ENCODE measurements around the gene ELSPBP1.

The ELSPBP1 gene

GRCh38 chr19:48033604-48034003 is 39.2 kb downstream of the ELSPBP1 start:
- TF ChIP-seq, protein P1, sequence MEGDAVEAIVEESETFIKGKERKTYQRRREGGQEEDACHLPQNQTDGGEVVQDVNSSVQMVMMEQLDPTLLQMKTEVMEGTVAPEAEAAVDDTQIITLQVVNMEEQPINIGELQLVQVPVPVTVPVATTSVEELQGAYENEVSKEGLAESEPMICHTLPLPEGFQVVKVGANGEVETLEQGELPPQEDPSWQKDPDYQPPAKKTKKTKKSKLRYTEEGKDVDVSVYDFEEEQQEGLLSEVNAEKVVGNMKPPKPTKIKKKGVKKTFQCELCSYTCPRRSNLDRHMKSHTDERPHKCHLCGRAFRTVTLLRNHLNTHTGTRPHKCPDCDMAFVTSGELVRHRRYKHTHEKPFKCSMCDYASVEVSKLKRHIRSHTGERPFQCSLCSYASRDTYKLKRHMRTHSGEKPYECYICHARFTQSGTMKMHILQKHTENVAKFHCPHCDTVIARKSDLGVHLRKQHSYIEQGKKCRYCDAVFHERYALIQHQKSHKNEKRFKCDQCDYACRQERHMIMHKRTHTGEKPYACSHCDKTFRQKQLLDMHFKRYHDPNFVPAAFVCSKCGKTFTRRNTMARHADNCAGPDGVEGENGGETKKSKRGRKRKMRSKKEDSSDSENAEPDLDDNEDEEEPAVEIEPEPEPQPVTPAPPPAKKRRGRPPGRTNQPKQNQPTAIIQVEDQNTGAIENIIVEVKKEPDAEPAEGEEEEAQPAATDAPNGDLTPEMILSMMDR (IDR thresholded peaks at IDR 0.05), result no peak
- no peaks in the 10 kb centered on the region for H3K36me3 ChIP-seq (ENCODE audit: control insufficient read depth, insufficient read depth, low read length)
- no peaks in the 10 kb centered on the region for H3K4me1 ChIP-seq

GRCh38 chr19:48036765-48037164 is 42.3 kb downstream of the ELSPBP1 start:
- H3K9ac ChIP-seq, result no peak overlapping the region
- TF ChIP-seq, protein P1 (IDR thresholded peaks at IDR 0.05), result no peak
- H3K27me3 ChIP-seq (ENCODE audit: control insufficient read depth, insufficient read depth, low read length), result no peaks in the 10 kb centered on the region
- no peaks in the 10 kb centered on the region for H3K4me1 ChIP-seq
- no peak overlapping the region for H3K4me3 ChIP-seq (ENCODE audit: low read depth, low read length)
- no peak overlapping the region for H2AFZ ChIP-seq
- no peaks in the 10 kb centered on the region for H3K36me3 ChIP-seq (ENCODE audit: control insufficient read depth, insufficient read depth, low read length)
- H3K9me3 ChIP-seq (ENCODE audit: control insufficient read depth, low read length), result no peaks in the 10 kb centered on the region
- no peak overlapping the region for H3K27ac ChIP-seq
- no peaks in the 10 kb centered on the region for H3K79me2 ChIP-seq
- H3K4me2 ChIP-seq (ENCODE audit: low read length), result no peak overlapping the region

More at GRCh38 chr19:48033604-48034003, 39.2 kb downstream of the ELSPBP1 start:
- no peak overlapping the region for H3K4me3 ChIP-seq (ENCODE audit: low read depth, low read length)
- no peaks in the 10 kb centered on the region for H3K79me2 ChIP-seq
- H3K4me2 ChIP-seq (ENCODE audit: low read length), result no peak overlapping the region
- H3K27ac ChIP-seq, result no peak overlapping the region
- H3K9ac ChIP-seq, result no peak overlapping the region
- H3K27me3 ChIP-seq (ENCODE audit: control insufficient read depth, insufficient read depth, low read length), result no peaks in the 10 kb centered on the region
- H2AFZ ChIP-seq, result no peak overlapping the region
- no peaks in the 10 kb centered on the region for H3K9me3 ChIP-seq (ENCODE audit: control insufficient read depth, low read length)

DNA sequence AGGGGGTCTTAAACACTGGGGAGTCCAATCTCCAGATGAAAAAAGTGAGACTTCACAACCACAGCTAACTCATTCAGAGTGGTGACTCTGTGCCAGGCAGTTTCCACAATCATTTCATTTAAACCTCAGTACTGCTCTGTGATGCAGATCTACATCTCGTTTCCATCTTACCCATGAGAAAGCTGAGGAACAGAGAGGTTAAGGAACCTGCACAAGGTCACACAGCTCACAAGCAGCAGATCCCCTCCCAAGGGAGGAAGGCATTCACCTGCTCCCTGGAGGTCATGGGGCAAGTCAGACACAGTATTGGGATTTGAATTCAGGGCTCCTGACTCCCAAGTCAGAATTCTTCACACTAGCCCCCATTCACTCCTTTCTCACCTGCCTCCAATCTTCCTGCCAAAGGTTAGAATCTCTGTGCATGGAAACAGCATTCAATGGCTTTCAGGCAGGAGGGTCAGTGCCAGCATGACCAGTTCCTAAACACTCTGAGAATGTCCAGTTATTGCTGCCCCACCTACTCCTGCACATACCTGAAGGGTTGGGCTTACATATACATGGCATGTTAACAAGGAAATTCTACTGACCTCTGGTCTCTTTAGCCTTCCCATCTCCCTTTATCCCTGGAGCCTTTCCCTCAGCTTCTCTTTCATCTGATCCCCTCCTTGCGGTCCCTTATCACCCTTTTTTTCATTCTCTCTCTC is 47.6 kb downstream of the ELSPBP1 start:
- H3K4me1 ChIP-seq, result no peaks in the 10 kb centered on the region
- H3K27me3 ChIP-seq (ENCODE audit: control insufficient read depth, insufficient read depth, low read length), result no peaks in the 10 kb centered on the region
- H3K4me3 ChIP-seq (ENCODE audit: low read depth, low read length), result no peak overlapping the region
- H3K36me3 ChIP-seq (ENCODE audit: control insufficient read depth, insufficient read depth, low read length), result no peaks in the 10 kb centered on the region
- H3K27ac ChIP-seq, result no peak overlapping the region
- H2AFZ ChIP-seq, result no peak overlapping the region
- H3K4me2 ChIP-seq (ENCODE audit: low read length), result no peak overlapping the region
- H3K79me2 ChIP-seq, result no peaks in the 10 kb centered on the region
- H3K9ac ChIP-seq, result no peak overlapping the region
- TF ChIP-seq, protein P1 (IDR thresholded peaks at IDR 0.05), result no peak
- H3K9me3 ChIP-seq (ENCODE audit: control insufficient read depth, low read length), result no peaks in the 10 kb centered on the region

DNA sequence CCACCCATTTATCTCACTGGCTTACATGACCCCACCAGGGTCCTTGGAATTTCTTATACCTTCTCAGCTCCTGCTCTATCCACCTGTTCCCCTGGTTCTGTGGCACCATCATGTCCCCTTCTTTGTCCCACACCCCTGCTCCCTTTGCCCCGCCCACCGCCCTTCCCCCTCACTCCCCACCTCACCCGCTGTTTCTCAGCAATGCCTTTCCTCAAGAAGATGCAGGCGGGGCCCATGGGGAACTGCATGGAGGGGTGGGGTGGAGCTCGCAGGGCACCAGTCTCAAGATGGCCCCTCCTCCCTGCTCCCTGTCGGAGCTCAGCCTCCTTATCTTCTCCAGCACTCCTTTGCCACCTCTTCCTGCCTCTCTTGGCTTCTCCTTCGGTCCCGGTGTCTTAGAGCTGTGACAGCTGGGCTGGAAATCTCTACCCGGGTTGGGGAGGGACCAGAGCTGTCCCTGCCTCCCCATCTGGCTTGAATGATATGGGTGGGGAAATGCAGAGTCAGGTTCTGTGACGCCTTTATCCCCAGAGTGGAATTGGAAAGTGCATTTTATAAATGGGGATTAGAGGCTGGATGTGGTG is 49.3 kb downstream of the ELSPBP1 start, which contains the start of gene CABP5:
CABP5 (minus strand) TSS at position 405 of the 584 bp plus-strand sequence; CDS start at position 248, 157 bp downstream.
- TF ChIP-seq, protein P1 (IDR thresholded peaks at IDR 0.05), result no peak
- Histone ChIP-seq H3K36me3 (ENCODE audit: control insufficient read depth, insufficient read depth, low read length) (no peaks in the 10 kb centered on the region), H3K4me3 (ENCODE audit: low read depth, low read length) (no peak within 1 kb of the TSS), H2AFZ (no peak within 1 kb of the TSS), H3K27me3 (ENCODE audit: control insufficient read depth, insufficient read depth, low read length) (no peaks in the 10 kb centered on the region), H3K4me1 (no peaks in the 10 kb centered on the region), H3K9me3 (ENCODE audit: control insufficient read depth, low read length) (no peaks in the 10 kb centered on the region), H3K79me2 (no peaks in the 10 kb centered on the region), H3K27ac (no peak within 1 kb of the TSS), H3K4me2 (ENCODE audit: low read length) (no peak within 1 kb of the TSS), H3K9ac (no peak within 1 kb of the TSS)
